ENCODE results near the gene KRTAP17-1. TPM values are rescaled to one million over a fixed set of nuclear protein-coding genes. Genes with fewer than 3 reads are reported as not detected.

The KRTAP17-1 gene
- polyA plus RNA-seq, 3 donors from 2014 or later: not detected

- Mint-ChIP-seq H3K27me3 (ENCODE audit: low read depth in 3 of 3) (no peaks in the 10 kb centered on the region), H3K9me3 (no peaks in the 10 kb centered on the region), H3K4me1 (peaks cover 6 to 10% of the 10 kb centered on the region in 2 donors), H3K36me3 (no peaks in the 10 kb centered on the region), H3K4me3 (no peak overlapping the region), H3K27ac (peak overlapping the region in 2 of 6 donors; percentile 4 to 22)
- DNase-seq: no peak
Measured at GRCh38 chr17:41326173-41327145, 10.9 kb upstream of the KRTAP17-1 start.

- Mint-ChIP-seq H3K4me3 (no peak overlapping the region), H3K27ac (no peak overlapping the region), H3K36me3 (no peaks in the 10 kb centered on the region), H3K27me3 (ENCODE audit: low read depth in 3 of 3) (no peaks in the 10 kb centered on the region), H3K4me1 (peaks cover 6 to 10% of the 10 kb centered on the region in 2 donors), H3K9me3 (no peaks in the 10 kb centered on the region)
- DNase-seq: no peak
Measured at GRCh38 chr17:41325611-41326010, 10.1 kb upstream of the KRTAP17-1 start.

- H3K27me3 Mint-ChIP-seq (ENCODE audit: low read depth in 3 of 3): no peaks in the 10 kb centered on the region
- DNase-seq: no peak
- H3K4me3 Mint-ChIP-seq: no peak overlapping the region
- H3K36me3 Mint-ChIP-seq: peaks cover 0 to under 1% (median 0%) of the 10 kb centered on the region in 3 donors
- H3K9me3 Mint-ChIP-seq: peaks cover 0 to under 1% (median 0%) of the 10 kb centered on the region in 6 donors
- no peak overlapping the region for H3K27ac Mint-ChIP-seq
- peaks cover 6 to 10% of the 10 kb centered on the region in 2 donors for H3K4me1 Mint-ChIP-seq
Measured at GRCh38 chr17:41325126-41325525, 9.6 kb upstream of the KRTAP17-1 start.

- Mint-ChIP-seq H3K36me3 (peaks cover 0 to 4% (median 0%) of the 10 kb centered on the region in 3 donors), H3K27ac (no peak overlapping the region), H3K27me3 (ENCODE audit: low read depth in 3 of 3) (peaks cover 0 to 2% (median 0%) of the 10 kb centered on the region in 3 donors), H3K4me1 (peaks cover 6 to 10% of the 10 kb centered on the region in 2 donors), H3K9me3 (peaks cover 0 to 8% (median 0%) of the 10 kb centered on the region in 6 donors), H3K4me3 (no peak overlapping the region)
- no peak for DNase-seq
Measured at GRCh38 chr17:41324180-41325075, 8.9 kb upstream of the KRTAP17-1 start.

- Mint-ChIP-seq H3K4me1 (peaks cover 6 to 10% of the 10 kb centered on the region in 2 donors), H3K4me3 (no peak overlapping the region), H3K27me3 (ENCODE audit: low read depth in 3 of 3) (peaks cover 0 to 2% (median 2%) of the 10 kb centered on the region in 3 donors), H3K9me3 (peaks cover 0 to 8% (median 0%) of the 10 kb centered on the region in 6 donors), H3K36me3 (peaks cover 0 to 4% (median 0%) of the 10 kb centered on the region in 3 donors), H3K27ac (peak overlapping the region in 2 of 6 donors; percentile 67 to 73)
- DNase-seq: no peak
Measured at GRCh38 chr17:41322903-41323895, 7.7 kb upstream of the KRTAP17-1 start.

GRCh38 chr17:41322094-41322902 lies 6.8 kb upstream of the KRTAP17-1 start:
- peaks cover 0 to 4% (median 0%) of the 10 kb centered on the region in 3 donors for H3K36me3 Mint-ChIP-seq
- H3K27me3 Mint-ChIP-seq (ENCODE audit: low read depth in 3 of 3): peaks cover 0 to 4% (median 4%) of the 10 kb centered on the region in 3 donors
- peak overlapping the region in 1 of 6 donors; percentile 73 for H3K27ac Mint-ChIP-seq
- peak; percentile 21 to 54 (median 45) for DNase-seq
- no peak overlapping the region for H3K4me3 Mint-ChIP-seq
- H3K9me3 Mint-ChIP-seq: peaks cover 0 to 8% (median 0%) of the 10 kb centered on the region in 6 donors
- H3K4me1 Mint-ChIP-seq: peaks cover 6 to 10% of the 10 kb centered on the region in 2 donors

- H3K27ac Mint-ChIP-seq: no peak overlapping the region
Measured at GRCh38 chr17:41318231-41318630, 2.7 kb upstream of the KRTAP17-1 start.

GRCh38 chr17:41315814-41316445 lies 420 bp upstream of the KRTAP17-1 start:
- Mint-ChIP-seq H3K9me3 (peaks cover 0 to 8% (median under 1%) of the 10 kb centered on the region in 6 donors), H3K36me3 (peaks cover 0 to 6% (median 0%) of the 10 kb centered on the region in 3 donors), H3K27ac (peak overlapping the region in 1 of 6 donors; percentile 30), H3K4me3 (no peak overlapping the region), H3K4me1 (peaks cover 0 to 4% of the 10 kb centered on the region in 2 donors), H3K27me3 (ENCODE audit: low read depth in 3 of 3) (peaks cover 2 to 8% (median 7%) of the 10 kb centered on the region in 3 donors)
- DNase-seq: no peak

More at GRCh38 chr17:41318231-41318630, 2.7 kb upstream of the KRTAP17-1 start:
- peaks cover 0 to 4% (median 0%) of the 10 kb centered on the region in 3 donors for H3K36me3 Mint-ChIP-seq
- H3K4me3 Mint-ChIP-seq: no peak overlapping the region
- peaks cover 0 to 8% (median under 1%) of the 10 kb centered on the region in 6 donors for H3K9me3 Mint-ChIP-seq
- H3K27me3 Mint-ChIP-seq (ENCODE audit: low read depth in 3 of 3): peaks cover 2 to 7% (median 6%) of the 10 kb centered on the region in 3 donors
- peaks cover 0 to 10% of the 10 kb centered on the region in 2 donors for H3K4me1 Mint-ChIP-seq
- DNase-seq: no peak

- no peak for DNase-seq
- H3K36me3 Mint-ChIP-seq: peaks cover 0 to 4% (median 0%) of the 10 kb centered on the region in 3 donors
- peak overlapping the region in 3 of 6 donors; percentile 7 to 73 (median 71) for H3K27ac Mint-ChIP-seq
- H3K9me3 Mint-ChIP-seq: peaks cover 0 to 2% (median 0%) of the 10 kb centered on the region in 6 donors
- H3K4me3 Mint-ChIP-seq: no peak overlapping the region
- H3K4me1 Mint-ChIP-seq: peaks cover 36 to 47% of the 10 kb centered on the region in 2 donors
- peaks cover 6 to 15% (median 9%) of the 10 kb centered on the region in 3 donors for H3K27me3 Mint-ChIP-seq (ENCODE audit: low read depth in 3 of 3)
Measured at GRCh38 chr17:41311111-41311510, 4.4 kb downstream of the KRTAP17-1 start.

- H3K27ac Mint-ChIP-seq: peak within 1 kb of the TSS; percentile 89 to 99 (median 96)
- peaks cover 4 to 12% (median 9%) of the 10 kb centered on the region in 3 donors for H3K27me3 Mint-ChIP-seq (ENCODE audit: low read depth in 3 of 3)
- H3K9me3 Mint-ChIP-seq: peaks cover 0 to under 1% (median 0%) of the 10 kb centered on the region in 6 donors
- H3K4me3 Mint-ChIP-seq: peak within 1 kb of the TSS; percentile 68 to 91 (median 72)
- peaks cover 36 to 47% of the 10 kb centered on the region in 2 donors for H3K4me1 Mint-ChIP-seq
- DNase-seq: peak; percentile 57 to 73 (median 60)
- H3K36me3 Mint-ChIP-seq: peaks cover 0 to 4% (median 0%) of the 10 kb centered on the region in 3 donors
Measured at GRCh38 chr17:41308918-41309359, 6.6 kb downstream of the KRTAP17-1 start, which contains the start of gene KRTAP16-1. TSS of gene KRTAP16-1 (minus strand) at chr17:41309309. CDS start at chr17:41309253, 56 bp downstream.
